ENCODE measurements around the gene GSG1L. TPM values are rescaled to one million over a fixed set of nuclear protein-coding genes. Genes with fewer than 3 reads are reported as not detected.

GSG1L gene
- total RNA-seq, 1 donor from 2014 or later, result not detected

GRCh38 chr16:28104404-28104803 is 40.9 kb upstream of the GSG1L start:
- intact Hi-C loops (cut with DNase I), result no loop called here
- peaks cover 86 to 97% of the 10 kb centered on the region in 2 donors for H3K36me3 ChIP-seq
- no peak for TF ChIP-seq CTCF (IDR thresholded peaks at IDR 0.05)
- H3K27me3 ChIP-seq, result no peaks in the 10 kb centered on the region
- no peak overlapping the region for H3K4me3 ChIP-seq
- H3K27ac ChIP-seq, result no peak overlapping the region
- no peaks in the 10 kb centered on the region for H3K4me1 ChIP-seq
- DNase-seq (ENCODE audit: low spot score in 2 of 2), result no peak
- H3K9me3 ChIP-seq, result no peaks in the 10 kb centered on the region

DNA sequence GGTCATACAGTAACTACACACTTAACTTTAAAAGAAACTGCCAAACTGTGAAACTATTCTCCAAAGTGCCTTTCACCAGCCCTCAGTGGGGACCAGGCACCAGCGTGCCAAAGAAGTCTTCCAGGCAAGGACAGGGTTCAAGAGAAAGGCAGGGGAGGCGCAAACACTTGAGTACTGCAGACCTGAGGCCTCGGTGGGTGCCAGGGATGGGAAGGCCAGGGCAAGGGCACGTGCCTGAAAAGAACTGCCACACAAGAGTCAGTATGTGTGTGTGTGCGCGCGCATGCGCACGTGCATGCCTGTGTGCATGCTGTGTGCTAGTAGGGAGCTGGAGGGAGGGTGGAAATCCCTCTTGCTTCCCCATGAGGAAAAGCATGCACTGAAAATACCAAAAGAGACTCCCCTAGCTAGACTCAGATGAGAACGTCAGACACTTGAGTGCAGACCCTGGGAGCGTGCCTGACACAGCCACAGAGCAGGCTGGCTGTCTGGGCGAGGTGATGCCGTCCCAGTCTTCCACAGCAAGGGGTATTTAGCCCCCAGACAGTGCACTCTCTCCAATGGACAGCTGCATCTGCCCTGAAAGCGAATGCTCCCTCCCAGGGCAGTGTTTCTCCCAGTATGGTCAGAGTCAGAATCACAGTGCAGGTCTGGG is 40.1 kb upstream of the GSG1L start:
- TF ChIP-seq CTCF (IDR thresholded peaks at IDR 0.05), result no peak

GRCh38 chr16:28101533-28101890 is 38.0 kb upstream of the GSG1L start:
- Histone ChIP-seq H3K9me3 (no peaks in the 10 kb centered on the region), H3K36me3 (peaks cover 86 to 95% of the 10 kb centered on the region in 2 donors), H3K27me3 (no peaks in the 10 kb centered on the region), H3K4me3 (no peak overlapping the region), H3K27ac (no peak overlapping the region), H3K4me1 (no peaks in the 10 kb centered on the region)
- no peak for DNase-seq (ENCODE audit: low spot score in 2 of 2)
- intact Hi-C loops (cut with DNase I), result no loop called here
- no peak for TF ChIP-seq CTCF (IDR thresholded peaks at IDR 0.05)

More for the DNA sequence above, 40.1 kb upstream of the GSG1L start:
- H3K4me1 ChIP-seq, result no peaks in the 10 kb centered on the region
- DNase-seq (ENCODE audit: low spot score in 2 of 2), result no peak
- no peak overlapping the region for H3K27ac ChIP-seq
- peaks cover 94 to 99% of the 10 kb centered on the region in 2 donors for H3K36me3 ChIP-seq
- H3K4me3 ChIP-seq, result no peak overlapping the region
- intact Hi-C loops (cut with DNase I), result no loop called here
- H3K9me3 ChIP-seq, result no peaks in the 10 kb centered on the region
- no peaks in the 10 kb centered on the region for H3K27me3 ChIP-seq

GRCh38 chr16:28100810-28101532 is 37.5 kb upstream of the GSG1L start:
- intact Hi-C loops (cut with DNase I), result no loop called here
- no peak for TF ChIP-seq CTCF (IDR thresholded peaks at IDR 0.05)
- peaks cover 80 to 89% of the 10 kb centered on the region in 2 donors for H3K36me3 ChIP-seq
- no peak overlapping the region for H3K4me3 ChIP-seq
- no peak overlapping the region for H3K27ac ChIP-seq
- H3K9me3 ChIP-seq, result no peaks in the 10 kb centered on the region
- no peaks in the 10 kb centered on the region for H3K4me1 ChIP-seq
- H3K27me3 ChIP-seq, result no peaks in the 10 kb centered on the region
- DNase-seq (ENCODE audit: low spot score in 2 of 2), result no peak

GRCh38 chr16:28098959-28099945 is 35.7 kb upstream of the GSG1L start:
- Histone ChIP-seq H3K4me3 (no peak overlapping the region), H3K27me3 (no peaks in the 10 kb centered on the region), H3K9me3 (no peaks in the 10 kb centered on the region), H3K27ac (no peak overlapping the region), H3K36me3 (peaks cover 63 to 72% of the 10 kb centered on the region in 2 donors), H3K4me1 (no peaks in the 10 kb centered on the region)
- no peak for DNase-seq (ENCODE audit: low spot score in 2 of 2)
- no peak for TF ChIP-seq CTCF (IDR thresholded peaks at IDR 0.05)
- intact Hi-C loops (cut with DNase I), result no loop called here
